Activated CD8-positive, alpha-beta memory T cell treated with anti-CD3 and anti-CD28 coated beads, Interleukin-2, amount 50 U/mL, for 24 hours (primary cell): ENCODE data around the gene CDC34.
"Not testable (repeated sequence)": the region's sequence is repeated elsewhere in the genome, so short reads cannot be mapped to it uniquely, and the experiment has no call there.

Experiments
- DNase-seq: peaks from one replicate; pipeline ENCODE4 v3.0.0-alpha.2; 2020; ENCODE audit errors: extremely low read depth

The CDC34 gene

DNA sequence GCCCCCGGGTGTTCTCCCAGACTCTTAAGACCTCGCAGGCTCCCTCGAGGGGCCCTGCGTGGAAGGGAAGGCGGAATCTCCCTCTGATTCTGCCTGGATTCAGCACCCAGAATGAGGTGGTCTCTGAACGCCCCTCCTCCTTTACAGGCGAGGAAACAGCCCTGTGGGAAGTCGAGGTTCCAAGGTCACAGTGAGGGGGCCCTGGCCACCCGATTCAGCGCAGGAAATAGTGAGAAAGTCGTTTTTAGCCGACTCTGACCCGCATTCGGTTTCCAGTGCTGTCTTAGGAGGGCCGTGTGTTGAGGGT lies 41.9 kb downstream of the CDC34 start:
- DNase-seq = no peak

GRCh38 chr19:574658-575526 lies 43.3 kb downstream of the CDC34 start:
- DNase-seq = no peak

DNA sequence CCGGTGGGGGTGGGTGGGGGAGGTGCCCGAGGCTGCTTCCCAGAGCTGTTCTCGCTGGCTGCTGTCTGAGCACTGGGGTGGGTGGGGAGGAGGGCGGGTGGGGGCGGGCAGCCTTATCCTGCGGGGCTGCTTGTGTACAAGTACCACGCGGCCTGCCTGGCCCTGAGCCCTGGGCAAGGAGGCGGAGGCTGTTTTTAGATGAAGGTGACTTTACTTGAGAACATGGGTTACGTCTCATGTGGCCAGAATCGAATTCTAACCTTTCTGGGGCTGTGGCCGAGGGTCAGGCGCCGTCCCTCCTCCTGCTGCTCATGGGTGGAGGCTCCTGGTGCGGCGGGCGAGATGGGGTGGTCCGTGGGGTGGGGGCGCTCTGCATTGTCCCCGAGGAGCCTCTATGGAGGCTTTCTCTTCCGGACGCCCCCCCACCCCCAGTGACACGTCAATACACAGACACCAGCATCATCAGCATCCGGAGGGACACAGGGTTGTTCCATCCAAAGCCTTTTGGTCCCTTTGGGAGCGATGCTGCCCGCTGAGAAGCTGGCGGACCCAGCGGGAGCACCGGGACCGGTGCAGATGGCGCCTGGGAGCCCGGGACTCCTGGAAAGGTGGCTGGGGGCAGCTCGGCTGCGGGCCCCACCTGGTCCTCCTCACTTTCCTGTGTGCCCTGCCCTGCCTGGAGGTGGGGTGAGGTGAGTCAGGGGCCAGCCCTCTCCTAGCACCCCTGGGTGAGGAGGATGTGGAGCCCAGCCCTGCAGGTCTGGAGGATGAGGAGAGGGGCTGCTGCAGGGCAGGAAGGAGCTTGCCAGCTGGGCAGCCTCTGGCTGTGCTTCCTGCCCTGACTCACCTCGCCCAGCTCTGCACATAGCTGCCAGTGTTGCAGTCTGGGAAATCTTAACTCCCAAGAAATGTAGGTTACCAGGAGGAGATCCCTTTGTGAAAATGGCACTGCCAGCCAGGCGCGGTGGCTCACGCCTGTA lies 44.3 kb downstream of the CDC34 start:
- DNase-seq = no peak

DNA sequence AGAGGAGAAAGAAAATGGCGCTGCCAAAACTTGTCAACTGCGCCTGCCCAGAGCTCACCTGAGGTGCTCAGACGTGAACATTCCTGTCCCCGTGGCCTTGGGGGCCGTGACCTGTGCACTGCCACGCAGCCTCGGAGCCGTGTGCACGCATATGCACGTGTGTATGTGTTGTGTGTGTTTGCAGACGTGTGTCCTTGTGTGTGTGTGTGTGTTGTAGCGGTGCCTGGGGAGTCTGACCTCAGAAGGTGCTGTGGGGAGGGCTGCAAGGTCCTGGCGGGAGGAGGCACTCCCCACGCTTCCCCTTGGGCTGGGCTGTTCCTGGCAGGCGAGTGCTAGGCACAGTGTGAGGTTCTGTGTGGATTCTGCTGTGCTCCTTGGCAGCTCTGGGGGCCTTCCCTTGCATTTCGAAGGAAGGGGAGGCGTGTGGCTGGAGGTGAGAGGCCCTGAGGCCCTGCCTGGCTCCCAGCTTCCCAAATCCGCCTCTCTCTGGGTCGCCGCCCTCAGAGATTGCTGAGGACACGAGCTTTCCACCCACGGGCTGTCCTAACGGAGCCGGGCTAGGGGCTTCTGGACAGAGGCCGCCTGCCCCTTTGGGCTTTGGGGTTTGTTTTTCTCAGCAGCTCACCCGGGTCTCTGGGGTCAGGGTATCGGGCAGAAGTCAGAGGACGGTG lies 45.3 kb downstream of the CDC34 start:
- no peak for DNase-seq

DNA sequence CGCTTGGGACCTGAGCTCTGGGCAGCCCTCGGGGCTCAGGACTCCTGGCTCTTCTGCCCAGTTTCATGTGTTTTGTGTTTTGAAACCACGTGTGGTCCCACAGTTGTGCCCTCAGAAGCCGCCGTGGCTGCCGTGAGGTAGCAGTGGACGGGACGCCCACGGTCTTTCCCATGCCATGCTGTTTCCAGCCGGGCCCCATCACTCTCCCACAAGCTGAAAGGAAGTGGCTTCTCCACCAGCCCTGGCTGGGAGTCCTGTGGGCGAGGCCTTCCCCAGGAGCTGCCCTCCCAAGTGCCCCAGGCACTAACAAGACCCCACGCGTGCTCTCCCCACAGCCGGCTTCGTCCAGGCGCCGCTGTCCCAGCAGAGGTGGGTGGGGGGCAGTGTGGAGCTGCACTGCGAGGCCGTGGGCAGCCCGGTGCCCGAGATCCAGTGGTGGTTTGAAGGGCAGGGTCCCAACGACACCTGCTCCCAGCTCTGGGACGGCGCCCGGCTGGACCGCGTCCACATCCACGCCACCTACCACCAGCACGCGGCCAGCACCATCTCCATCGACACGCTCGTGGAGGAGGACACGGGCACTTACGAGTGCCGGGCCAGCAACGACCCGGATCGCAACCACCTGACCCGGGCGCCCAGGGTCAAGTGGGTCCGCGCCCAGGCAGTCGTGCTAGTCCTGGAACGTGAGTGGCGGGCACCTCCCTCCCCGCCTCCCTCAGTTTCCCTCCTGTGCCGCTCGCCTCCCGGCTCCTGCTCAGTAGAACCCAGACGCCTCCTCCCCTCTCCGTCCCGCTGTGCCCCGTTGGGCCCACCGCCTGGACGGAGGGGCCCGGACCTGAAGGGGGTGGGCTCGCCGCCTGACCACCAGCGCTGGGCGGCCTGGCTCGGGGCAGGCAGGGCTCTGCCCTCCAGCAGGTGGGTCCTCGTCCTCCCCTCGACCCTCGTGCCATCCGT lies 46.2 kb downstream of the CDC34 start:
- DNase-seq = no peak

GRCh38 chr19:579111-579841 lies 47.7 kb downstream of the CDC34 start:
- DNase-seq = no peak

DNA sequence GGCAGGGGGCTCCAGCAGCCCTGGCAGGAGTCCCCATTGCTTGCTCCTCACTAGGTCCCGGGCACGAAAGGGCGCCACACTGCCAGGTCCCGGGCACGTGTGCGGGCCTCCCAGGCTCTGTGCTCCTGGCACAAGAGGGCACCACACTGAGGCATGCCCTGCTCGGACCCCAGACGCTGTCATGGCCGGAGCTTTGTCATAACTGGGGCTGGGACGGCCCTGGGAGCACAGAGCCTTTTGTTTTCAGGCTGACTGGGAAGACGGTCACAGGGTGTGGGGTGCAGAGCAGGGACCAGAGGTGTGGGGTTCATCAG lies 48.2 kb downstream of the CDC34 start:
- DNase-seq = no peak

DNA sequence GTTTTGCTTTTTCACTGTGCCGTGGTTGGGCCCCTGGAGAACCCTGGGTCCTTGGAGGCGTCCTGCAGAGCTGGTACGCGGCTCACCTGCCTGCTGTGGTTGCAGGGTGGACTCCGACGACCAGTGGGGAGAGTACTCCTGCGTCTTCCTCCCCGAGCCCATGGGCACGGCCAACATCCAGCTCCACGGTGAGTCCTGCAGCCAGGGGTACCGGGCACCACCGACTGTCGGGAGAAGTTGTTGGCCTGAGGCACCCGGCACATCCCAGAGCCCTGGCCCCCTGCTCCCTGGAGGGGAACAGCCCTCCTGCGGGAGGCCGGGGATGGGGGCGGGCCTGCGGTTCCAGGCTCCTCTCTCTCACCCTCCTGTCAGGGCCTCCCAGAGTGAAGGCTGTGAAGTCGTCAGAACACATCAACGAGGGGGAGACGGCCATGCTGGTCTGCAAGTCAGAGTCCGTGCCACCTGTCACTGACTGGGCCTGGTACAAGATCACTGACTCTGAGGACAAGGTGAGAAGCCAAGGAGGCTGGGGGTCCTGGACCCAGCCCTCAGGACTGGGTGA lies 48.8 kb downstream of the CDC34 start:
- no peak for DNase-seq

- no peak for DNase-seq
Observed at GRCh38 chr19:581399-582111, 50.0 kb downstream of the CDC34 start.

GRCh38 chr19:582497-583197 lies 51.1 kb downstream of the CDC34 start:
- DNase-seq = no peak

- DNase-seq = no peak
Observed at GRCh38 chr19:583198-583967, 51.8 kb downstream of the CDC34 start.

DNA sequence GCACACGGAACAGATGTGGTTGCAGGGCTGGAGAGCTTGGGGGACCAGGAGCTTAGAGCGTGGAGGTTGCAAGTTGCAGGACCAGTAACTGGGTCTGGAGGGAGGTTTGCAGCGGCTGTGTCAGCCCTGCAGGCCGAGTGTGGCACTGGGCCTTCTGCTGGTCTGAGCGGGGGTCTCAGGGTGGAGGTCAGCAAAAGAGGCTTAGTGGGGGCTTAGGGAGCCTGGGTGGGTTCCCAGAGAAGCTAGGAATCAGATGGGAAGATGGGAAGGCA lies 52.3 kb downstream of the CDC34 start:
- DNase-seq = no peak

DNA sequence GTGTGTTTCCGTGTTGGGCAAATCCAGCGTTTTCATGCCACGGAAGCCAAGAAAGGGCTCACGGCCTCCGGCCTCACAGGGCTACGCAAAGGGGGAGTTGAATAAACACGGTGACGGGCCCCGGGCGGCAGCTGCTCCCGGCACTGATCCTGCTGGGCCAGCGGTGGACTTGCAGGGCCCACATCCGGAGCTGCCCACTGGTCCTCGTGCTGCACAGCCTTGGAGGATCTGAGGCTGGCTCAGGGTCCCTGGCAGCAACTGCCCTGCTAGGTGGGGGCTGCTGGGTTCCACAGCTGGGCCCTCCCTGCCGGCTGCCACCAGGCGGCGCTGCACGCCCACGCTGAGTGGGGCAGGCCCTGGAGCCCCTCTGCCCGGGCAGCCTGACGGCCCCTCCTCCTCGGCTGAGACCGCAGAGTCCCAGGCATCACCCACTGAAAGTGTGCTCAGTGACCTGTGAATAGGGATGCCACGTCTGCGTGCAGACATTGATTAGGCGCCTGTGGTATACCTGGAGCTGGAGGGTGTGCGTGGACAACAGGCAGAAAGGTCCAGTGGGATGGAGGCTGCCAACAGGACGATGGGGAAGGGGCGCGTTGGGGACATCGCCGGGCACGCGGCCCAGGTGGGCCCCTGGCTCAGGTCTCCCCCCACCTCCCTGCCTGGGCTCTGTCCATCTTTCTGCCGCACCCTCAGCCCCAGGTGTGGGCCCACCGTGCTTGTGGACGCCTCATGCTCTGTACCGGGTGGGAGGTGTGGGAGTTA lies 52.9 kb downstream of the CDC34 start:
- no peak for DNase-seq

GRCh38 chr19:585146-585545 lies 53.6 kb downstream of the CDC34 start:
- not testable (repeated sequence) for DNase-seq

GRCh38 chr19:585551-586110 lies 54.1 kb downstream of the CDC34 start:
- DNase-seq = no peak

- DNase-seq = no peak
Observed at GRCh38 chr19:588093-588740, 56.7 kb downstream of the CDC34 start.
